Measurements from ENCODE around the gene HPF1.
"Not testable (repeated sequence)": the region's sequence is repeated elsewhere in the genome, so short reads cannot be mapped to it uniquely, and the experiment has no call there.

The HPF1 gene

DNA sequence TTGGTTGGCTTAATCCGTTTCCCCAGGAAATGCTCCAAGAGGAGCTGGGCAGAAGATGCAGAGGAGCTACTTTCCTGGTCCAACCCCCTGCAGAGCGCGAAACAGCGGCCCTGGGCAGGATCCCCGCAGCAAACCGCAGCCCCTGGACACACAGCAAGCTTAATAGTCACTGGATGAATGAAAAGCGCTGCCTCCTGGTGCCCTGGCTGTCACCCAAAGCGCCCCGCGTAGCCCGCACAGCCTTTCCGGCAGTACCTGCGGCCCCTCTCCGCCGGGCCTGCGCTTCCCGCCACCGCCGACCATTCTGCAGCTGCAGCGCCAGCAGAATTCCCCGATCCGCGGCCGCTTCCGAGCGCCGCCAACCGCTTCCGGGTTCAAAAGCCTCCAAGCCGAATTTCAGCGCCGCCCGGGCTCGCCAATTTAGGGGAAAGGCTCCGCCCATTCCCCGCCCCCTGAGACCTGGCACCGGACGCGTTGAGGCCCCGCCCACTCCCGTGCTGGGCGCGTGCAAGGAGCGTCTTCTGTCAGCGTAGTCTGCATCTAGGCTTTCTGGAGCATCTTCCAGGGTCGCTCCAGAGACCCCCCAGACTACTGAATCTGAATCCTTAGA is at the start of gene HPF1:
HPF1 (minus strand) TSS at position 370 of the 610 bp plus-strand sequence; CDS start at position 303, 67 bp downstream.
- peak; percentile 21 for DNase-seq (ENCODE audit: low read depth)

DNA sequence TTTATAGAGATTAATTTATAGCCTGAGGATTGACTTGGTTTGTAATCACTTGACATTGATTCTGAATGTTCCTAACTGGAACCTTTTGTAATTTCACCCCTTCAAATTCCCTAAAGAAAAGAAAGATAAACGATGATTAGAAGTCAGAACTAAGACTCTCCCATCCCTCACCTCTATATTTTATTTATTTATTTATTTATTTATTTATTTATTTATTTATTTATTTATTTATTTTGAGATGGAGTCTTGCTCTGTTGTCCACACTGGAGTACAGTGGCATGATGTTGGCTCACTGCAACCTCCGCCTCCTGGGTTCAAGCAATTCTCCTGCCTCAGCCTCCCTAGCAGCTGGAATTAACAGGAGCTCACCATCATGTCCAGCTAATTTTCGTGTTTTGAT is 49.0 kb upstream of the HPF1 start:
- DNase-seq (ENCODE audit: low read depth): not testable (repeated sequence)

DNA sequence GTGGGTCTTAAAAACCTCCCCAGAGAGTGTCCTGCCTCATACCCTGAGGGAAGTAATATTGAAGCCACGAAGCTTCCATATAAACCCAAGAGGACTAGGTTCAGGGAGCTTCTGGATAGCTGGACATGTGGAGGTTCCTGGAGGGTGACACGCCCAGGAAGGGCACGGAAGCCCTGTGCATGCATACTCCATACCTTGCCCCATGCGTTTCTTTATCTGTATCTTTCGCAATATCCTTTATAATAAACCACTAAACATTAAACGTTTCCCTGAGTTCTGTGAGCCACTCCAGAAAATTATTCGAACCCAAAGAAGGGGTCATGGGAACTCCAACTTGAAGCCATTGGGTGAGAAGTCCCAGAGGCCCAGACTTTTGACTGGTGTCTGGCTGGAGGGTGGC is 45.7 kb upstream of the HPF1 start:
- DNase-seq (ENCODE audit: low read depth): no peak

DNA sequence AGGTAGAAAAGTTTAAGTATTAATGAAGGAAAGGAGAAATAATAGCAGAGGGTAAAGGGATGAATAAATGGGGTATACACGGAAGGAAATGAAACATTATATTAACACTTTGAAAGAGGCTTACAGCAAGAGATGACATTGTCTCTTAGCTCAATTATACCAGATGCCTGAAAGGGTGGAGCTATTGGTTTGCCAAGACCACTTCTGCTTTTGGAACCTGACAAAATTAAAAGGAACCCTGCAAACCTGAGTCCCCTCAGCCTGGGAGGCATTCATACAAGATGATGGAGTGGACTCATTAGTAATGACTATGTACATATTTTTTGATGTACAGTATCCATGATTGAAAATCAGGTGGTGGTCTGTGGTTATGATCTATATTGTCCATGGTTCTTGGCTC is 45.1 kb upstream of the HPF1 start:
- DNase-seq (ENCODE audit: low read depth): no peak

DNA sequence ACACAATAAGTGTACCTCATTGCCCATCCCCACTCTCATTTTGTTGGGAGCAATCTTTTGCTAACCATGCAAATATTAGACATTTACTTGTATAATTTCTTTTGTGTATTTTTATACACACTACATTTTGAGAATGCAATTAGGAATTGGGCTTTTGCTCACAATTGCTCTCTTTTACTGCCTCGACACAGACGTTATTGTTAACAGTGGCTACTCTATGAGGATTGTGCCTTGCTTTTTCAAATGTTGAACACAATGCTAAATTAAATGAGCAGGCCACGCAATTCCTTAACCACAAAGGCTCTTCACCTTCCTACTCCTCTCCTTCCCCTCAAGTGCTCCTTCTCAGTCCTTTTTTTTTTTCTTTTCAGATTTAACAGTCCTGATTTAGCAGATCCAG is 42.8 kb upstream of the HPF1 start:
- no peak for DNase-seq (ENCODE audit: low read depth)

DNA sequence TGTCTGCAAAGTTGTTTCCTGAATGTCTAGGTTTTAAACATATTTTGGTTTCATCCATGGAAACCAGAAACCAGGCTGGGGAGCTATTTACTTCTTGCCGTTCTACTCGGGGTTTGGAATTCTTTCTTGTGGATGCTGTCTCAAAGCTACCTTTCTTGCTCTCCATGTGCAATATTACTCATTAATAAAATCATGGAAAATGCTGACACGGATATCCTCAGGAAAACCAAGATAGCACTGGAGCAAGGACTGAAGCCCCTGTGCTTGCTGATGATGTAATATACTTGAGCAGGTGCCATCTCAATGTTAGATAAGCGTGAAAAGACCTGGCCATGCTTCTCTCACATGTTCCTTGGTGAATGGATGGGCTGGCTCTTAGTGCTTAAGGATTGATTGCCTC is 41.5 kb upstream of the HPF1 start:
- no peak for DNase-seq (ENCODE audit: low read depth)

DNA sequence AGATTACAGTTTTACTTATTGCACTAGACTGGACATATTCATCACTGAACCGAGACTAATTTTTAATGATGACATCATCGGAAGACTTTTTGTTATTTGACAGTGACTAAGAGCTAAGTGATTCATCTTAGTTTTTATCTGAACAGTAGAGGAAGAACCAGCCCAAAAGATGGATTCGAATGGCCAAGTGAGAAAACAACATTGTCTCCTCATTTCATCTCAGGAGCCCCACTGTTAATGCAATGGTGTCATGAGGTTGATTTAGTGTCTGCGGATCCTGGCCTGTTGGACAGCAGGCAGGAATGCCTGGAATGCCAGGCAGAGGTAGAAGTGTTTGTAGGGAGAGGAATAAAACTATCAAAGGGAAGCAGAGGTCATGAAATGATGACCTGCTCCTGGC is 37.8 kb upstream of the HPF1 start:
- DNase-seq (ENCODE audit: low read depth): no peak

DNA sequence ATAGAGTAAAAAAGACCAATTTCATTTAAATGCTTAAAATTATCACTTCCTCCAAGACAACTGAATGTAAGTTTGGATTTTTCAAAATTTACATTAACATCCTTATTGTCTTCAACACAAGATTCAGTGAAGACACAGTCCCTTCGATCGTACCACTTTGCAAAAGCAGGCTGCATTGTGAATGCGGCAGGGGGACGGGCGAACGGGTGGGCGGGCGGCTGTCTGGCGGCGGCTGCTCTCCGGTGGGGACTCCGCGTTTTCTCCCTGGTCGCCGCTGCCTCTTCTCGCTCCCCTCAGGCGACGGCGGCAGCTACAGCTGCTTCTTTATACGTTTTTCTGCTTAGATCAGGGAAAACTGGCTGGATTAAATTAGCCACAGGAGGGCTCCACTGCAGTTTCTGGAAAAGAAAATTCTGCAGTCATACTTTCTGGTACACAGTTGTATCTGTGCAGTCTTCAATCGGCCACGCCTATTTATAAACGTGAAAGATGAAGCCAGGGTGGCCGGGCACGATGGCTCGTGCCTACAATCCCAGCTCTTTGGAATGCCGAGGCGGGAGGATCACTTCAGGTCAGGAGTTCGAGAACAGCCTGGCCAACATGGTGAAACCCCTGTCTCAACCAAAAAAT is 33.9 kb upstream of the HPF1 start:
- no peak for DNase-seq (ENCODE audit: low read depth)

DNA sequence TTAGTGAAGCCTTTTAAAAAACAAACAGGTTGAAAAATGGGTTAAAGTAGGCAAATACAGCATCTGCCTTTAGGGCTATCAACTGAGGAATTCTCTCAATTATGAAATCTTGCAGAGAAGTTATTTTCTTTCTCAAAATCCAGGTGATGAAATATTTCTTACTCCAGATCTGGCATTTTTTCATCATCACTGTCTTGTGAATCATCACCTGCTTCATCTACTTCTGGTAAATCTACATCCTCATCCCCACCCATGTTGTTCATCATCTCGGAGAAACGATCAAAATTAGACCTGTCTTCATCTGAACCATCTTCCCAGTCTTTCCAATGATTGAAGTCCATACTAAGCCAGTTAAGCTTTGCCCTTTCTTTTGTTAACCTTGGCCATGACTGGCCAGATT is 33.3 kb upstream of the HPF1 start:
- DNase-seq (ENCODE audit: low read depth): no peak

DNA sequence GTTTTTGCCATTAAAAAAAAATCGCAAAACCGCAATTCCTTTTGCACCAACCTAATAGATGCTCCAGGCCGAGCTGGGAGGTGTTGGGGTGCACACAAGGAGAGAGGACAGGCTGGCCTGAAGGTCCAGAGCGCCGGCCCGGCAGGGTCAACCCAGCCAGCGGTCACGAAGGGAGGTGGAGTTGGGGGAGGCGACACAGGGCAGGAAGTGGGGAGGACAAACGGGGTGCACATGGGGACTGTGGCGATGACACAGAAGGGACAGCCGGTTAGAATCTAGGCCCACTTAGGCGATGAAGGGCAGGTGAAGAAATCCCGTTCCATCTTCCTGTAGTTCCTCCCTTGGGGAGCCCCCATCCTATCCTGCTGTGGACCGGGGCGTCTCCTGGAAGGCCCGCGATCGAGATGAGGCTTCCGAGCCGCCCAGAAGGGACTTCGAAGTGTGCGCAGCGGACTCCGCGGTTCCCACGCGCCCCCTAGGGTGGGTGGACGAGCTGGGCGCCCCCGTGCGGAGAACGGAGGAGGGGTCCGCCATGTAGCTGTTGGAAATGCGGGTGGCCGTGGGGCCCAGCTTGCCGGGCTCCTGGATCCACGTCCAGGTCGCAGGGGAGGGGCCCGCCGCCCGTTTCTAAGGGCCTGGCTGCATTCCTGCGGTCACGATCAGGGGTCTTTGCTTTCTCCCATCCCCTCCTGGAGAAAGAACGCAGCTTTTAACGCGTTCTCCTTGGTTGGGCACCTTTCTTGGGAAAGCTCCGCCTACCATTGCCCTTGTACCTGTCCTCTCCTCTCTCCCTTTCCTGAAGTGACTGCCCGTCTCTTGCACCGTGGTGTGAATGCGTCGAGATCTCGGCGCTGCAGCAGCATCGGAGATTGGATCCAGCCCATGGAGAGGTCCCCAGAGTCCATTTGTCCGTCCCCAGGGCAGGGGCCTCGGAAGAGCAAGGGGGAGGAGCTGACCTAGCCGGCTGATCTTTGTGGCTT is 17.0 kb upstream of the HPF1 start:
- no peak for DNase-seq (ENCODE audit: low read depth)

DNA sequence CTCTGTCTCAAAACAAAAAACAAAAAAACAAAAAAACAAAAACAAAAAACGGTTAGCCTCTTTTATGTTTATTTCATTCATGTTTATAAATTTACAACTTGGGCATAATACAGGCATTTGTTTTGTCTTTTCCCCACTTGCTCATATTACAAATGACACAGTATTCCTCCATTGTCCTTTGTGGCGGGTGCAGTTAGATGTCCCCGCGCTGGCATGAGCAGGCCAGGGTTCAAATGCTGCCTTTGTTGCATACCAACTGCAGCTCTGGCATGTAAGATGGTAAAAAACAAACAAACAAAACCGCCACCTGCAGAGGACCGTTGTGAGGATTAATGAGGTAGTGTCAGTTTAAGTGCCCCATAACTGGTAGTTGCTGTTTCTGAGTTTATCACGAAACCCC is 16.1 kb upstream of the HPF1 start:
- no peak for DNase-seq (ENCODE audit: low read depth)

DNA sequence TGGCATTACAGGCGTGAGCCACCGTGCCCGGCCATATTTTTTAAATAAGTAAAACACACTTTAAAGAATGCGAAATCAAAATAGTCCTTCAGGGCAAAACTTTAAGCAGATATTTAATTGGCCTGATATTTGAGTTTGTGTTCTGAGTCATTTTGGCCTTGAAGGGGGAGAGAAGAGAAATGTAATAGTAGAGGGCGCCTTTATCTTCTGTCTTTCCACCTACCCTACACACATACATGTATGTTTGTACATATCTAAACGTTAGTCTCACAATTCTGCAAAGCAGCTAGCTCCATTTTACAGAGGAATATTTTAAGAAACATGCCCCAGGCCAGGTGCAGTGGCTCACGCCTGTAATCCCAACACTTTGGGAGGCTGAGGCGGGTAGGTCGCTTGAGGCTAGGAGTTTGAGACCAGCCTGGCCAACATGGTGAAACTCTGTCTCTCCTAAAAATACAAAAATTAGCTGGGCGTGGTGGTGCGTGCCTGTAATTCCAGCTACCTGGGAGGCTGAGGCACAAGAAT is 13.9 kb upstream of the HPF1 start:
- DNase-seq (ENCODE audit: low read depth): not testable (repeated sequence)

DNA sequence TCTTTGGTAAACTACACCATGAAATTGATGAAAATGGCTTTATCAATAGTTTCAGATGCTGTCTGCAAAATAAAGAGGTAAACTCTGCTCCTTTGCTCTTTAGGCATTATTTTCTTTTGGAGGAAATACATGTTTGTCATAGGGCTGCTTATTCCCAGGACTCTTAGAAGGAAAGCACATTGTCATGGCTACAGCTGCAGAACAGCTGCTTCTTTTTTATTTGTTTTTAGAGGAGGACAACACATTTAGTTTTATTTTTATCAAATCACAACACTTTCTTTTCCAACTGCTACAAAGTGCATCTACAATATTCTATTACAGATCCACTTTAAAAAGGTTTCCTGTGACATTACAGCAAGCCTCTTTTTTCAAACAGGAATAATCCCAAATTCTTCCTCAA is 12.7 kb upstream of the HPF1 start:
- no peak for DNase-seq (ENCODE audit: low read depth)

DNA sequence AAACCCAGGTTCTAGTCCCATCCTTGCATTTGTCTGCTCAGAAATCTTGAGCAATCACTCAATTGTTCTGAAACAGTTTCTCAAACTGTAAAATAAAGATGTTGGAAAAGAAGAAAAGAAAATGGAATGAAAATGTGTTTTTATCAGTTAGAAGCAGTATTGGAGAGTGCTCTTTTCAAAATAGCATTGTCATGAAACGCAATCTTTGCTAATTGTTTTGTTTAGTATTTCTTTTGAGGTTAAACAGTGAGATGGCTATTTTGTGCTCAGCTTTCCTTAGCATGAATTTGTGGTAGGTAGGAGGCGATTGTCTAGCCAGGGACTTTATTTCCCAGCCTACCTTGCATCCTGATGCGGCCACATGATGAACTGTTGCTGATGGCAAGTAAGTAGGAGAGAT is 10.6 kb upstream of the HPF1 start:
- no peak for DNase-seq (ENCODE audit: low read depth)

DNA sequence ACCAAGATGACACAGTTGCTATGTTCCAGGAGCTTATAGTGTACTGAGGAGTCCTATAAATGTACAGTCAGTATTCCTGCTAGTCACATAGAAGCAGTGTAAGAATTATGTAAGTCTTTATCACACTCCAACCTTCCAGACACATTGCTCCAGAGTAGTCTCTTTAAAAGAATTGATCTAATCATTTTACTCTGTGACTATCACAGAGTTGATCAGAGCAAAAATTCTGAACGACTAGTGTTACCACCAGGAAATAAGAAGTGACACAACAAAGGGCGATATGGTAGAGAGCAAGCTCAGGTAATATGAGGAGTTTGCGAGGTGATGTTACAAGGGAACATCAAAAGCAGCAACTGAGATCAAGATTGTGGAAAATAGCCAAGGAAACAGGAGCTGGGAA is 9.0 kb upstream of the HPF1 start:
- DNase-seq (ENCODE audit: low read depth): no peak

DNA sequence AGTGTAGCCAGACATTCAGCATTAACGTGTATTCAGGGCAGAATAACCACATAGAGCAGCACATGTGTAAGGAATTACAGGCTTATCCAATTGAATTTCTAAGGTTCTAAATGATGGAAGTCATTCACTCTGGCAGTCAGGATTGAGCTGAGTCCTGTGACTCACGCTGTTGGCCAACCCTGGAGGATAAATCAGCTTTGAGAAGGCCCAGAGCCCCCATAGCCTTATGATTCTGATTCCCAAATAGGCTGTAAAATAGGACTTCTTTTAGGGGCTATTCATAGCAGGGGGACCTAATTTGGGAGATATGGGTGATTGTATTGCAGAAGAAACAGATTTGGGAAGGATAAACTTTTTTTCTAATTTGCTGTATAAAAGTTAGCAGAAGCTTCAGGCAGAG is 8.1 kb upstream of the HPF1 start:
- DNase-seq (ENCODE audit: low read depth): no peak

DNA sequence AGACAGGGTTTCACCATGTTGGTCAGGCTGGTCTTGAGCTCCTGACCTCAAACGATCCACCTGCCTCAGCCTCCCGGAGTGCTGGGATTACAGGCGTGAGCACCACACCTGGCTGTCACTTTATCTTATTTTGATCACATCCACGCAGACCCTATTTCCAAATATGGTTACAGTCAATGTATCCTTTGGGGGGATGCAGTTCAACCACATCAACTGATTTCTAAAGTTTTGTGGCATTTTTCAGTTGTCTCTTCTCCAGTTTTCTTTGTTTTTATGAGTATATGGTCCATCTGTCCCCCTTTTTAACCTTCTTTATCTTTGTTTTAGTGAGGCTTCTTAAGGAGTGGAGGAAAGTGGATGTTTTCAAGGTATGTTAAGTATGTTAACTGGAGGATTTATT is 4.1 kb upstream of the HPF1 start:
- DNase-seq (ENCODE audit: low read depth): no peak

DNA sequence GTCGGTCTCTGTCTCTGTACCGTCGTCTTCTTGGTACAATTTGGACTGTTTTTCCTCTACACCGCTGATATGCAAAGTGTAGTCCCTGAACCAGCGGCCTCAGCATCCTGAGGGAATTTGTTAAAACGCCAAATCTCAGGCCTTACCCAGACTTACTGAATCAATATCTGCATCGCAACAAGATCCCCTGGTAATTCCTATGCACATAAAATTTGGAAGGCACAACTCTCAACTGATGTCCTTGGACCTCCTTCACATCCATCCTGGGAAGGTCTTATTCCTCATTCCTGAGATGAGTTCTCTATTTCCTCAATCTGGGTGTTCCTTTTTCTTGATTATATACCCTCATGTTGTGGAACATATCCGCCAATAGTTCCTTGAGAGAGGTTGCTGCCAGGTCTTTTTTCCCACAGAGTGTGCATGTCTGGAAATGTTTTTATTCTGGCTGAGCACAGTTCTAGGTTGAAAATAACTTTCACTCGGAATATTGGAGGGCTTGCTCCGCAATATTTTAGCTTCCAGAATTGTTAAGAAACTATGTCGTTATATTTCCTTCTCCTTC is 738 bp upstream of the HPF1 start:
- DNase-seq (ENCODE audit: low read depth): no peak

DNA sequence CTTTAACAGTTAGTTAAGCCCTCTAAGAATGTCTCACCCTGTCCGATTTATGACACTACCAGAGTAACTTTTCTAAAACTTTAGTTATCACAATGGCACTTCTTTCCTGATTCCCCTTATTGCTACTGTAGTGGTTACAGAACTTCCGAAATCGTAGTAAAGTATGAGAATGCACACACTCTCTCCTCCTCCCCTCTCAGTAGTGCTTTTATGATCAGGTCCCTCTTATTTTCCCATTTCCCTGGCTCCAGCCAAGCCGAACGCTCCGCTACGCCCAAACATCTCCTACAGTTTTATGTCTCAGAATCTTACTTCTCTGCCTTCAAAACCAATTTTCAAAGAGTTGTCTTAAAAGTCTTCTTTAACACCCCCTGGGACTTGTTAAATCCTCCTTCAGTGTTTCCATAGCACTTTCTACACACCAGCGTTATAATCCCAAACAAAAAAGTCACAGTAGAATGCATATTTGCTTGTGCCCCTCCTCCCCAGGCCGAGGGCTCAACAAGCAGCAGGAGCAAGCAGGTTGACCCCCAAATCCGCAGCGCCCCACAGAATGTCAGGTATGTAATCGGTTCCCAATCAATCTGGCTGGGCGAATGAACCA is 671 bp downstream of the HPF1 start:
- no peak for DNase-seq (ENCODE audit: low read depth)

DNA sequence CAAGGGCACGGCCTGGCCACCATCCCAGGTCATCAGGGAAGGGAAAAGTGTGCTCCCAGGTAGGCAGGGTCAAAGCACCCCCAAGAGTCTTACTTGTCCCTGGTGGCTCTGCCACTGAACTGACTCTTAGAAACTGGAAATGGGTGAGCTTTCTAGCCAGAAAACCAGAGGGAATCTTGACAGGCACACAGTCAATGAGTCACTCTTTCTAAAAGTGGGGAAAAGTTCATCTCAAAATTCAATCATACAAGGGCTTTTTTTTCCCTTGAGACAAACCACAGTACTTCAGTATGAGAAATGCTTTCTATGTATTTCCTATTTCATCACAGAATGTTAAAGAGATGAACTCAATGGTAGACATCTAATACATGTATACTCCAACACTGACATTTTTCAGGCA is 12.5 kb downstream of the HPF1 start:
- peak; percentile 54 for DNase-seq (ENCODE audit: low read depth)

DNA sequence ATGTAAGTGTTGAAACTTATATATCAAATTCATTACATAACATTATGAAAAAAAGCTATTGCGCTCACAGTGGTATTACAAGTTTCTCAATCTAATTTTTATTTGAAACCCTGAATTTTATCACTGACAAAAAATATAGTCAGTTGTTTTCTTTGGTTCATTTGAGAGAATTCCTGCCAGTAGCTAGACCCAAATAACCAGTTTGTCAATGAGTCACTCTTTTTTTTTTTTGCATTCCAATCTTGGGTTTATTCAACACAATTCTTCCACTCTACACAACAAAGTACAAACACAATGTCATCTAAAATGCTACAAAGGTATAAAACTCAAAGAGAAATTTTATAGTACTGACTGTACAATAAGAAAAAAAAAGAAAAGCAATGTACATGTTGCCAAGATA is 13.1 kb downstream of the HPF1 start:
- no peak for DNase-seq (ENCODE audit: low read depth)

DNA sequence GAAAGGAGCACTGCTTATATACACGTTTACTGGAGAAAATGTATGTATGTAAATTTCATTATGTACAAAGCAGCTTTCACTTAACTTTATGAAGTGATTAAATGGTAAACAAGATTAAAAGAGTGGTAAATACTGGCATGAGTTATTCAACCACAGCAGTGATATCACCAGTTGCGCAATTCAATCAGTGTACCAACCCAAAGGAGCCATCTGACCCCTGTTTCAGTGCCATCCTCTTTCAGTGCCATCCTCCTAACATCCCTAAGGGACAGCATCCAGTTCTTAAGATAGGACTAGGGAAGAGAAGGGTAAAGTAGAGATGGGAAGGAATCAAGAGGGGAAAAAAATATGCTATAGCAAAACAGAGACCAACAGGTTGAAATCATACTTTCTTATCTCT is 16.2 kb downstream of the HPF1 start:
- no peak for DNase-seq (ENCODE audit: low read depth)
